Liver (tissue), 3 donors: ENCODE data around the gene FIBCD1.

ENCODE experiments used
- ATF3 ChIP-seq: IDR thresholded peaks from 2 replicates; pipeline ENCODE4 v1.6.1; 2016; ENCODE audit warnings: antibody characterized with exemption
- CTCF ChIP-seq: fragments of 150-350 bp; IDR thresholded peaks from 2 replicates; pipeline ENCODE4 v1.5.1; 2017; ENCODE audit warnings: improper control_type of control experiment, low read depth, low read length; ENCODE audit not compliant: missing input control
- EGR1 ChIP-seq, 2 donors: IDR thresholded peaks; 2 replicates each; pipeline ENCODE4 v1.6.1; 2016 to 2018; ENCODE audit warnings: antibody characterized with exemption in 2 of 2, low read depth in 2 of 2
- GABPA ChIP-seq, 2 donors: IDR thresholded peaks in 1 of 2; conservative IDR thresholded peaks in 1 of 2; 2 replicates each; pipeline ENCODE4 v1.6.1; 2016; ENCODE audit warnings: antibody characterized with exemption in 2 of 2, mild to moderate bottlenecking in 1 of 2, moderate library complexity in 1 of 2
- HNF4G ChIP-seq: IDR thresholded peaks from 2 replicates; pipeline ENCODE4 v1.6.1; 2016; ENCODE audit warnings: antibody characterized with exemption
- NR2F2 ChIP-seq: IDR thresholded peaks from 2 replicates; pipeline ENCODE4 v1.6.1; 2016; ENCODE audit warnings: antibody characterized with exemption
- RXRA ChIP-seq, 2 donors: IDR thresholded peaks; 2 replicates each; pipeline ENCODE4 v1.6.1; 2017 to 2018; ENCODE audit warnings: antibody characterized with exemption in 2 of 2, mild to moderate bottlenecking in 1 of 2
- SP1 ChIP-seq: IDR thresholded peaks from 2 replicates; pipeline ENCODE4 v1.6.1; 2018; ENCODE audit warnings: antibody characterized with exemption, mild to moderate bottlenecking
- TAF1 ChIP-seq: conservative IDR thresholded peaks from 2 replicates; pipeline ENCODE4 v1.6.1; 2016; ENCODE audit warnings: antibody characterized with exemption, mild to moderate bottlenecking
- YY1 ChIP-seq: IDR thresholded peaks from 2 replicates; pipeline ENCODE4 v1.6.1; 2016; ENCODE audit warnings: antibody characterized with exemption, mild to moderate bottlenecking
- TF ChIP-seq, protein P1 (sequence below): IDR thresholded peaks from 2 replicates; pipeline ENCODE4 v1.6.1; 2016; ENCODE audit warnings: antibody characterized with exemption
- donor health status: healthy.
- donor health status: healthy.

GRCh38 chr9:130970855-130971254, 31.8 kb upstream of the FIBCD1 start:
- TF ChIP-seq CTCF (no peak), EGR1 (IDR thresholded peaks at IDR 0.05; ENCODE audit: low read depth in 2 of 2) (no peak), TAF1 (no peak), SP1 (no peak), RXRA (IDR thresholded peaks at IDR 0.05) (no peak), YY1 (no peak), ATF3 (no peak), GABPA (IDR thresholded peaks at IDR 0.05 in 1 of 2, conservative IDR thresholded peaks at IDR 0.05 in 1 of 2) (no peak), HNF4G (no peak), NR2F2 (no peak)
- TF ChIP-seq, protein P1, sequence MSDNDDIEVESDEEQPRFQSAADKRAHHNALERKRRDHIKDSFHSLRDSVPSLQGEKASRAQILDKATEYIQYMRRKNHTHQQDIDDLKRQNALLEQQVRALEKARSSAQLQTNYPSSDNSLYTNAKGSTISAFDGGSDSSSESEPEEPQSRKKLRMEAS = no peak
